Psoas muscle (tissue), 8 donors: ENCODE measurements around the gene GABRP. TPM values are rescaled to one million over a fixed set of nuclear protein-coding genes. Genes with fewer than 3 reads are reported as not detected.
"Not testable (repeated sequence)": the region's sequence is repeated elsewhere in the genome, so short reads cannot be mapped to it uniquely, and the experiment has no call there.

Experiments used
- ATAC-seq, 4 donors: fragments of 200-7000 bp; cut with Tn5 transposase; one replicate each; pipeline ENCODE4 v1.9.1; 2020; ENCODE audit warnings: moderate library complexity in 3 of 4, mild to moderate bottlenecking in 2 of 4
- DNase-seq, 2 donors: peaks; one replicate each; pipeline ENCODE4 v3.0.0-alpha.2; 2020
- H3K27ac ChIP-seq: fragments of 200-600 bp; one replicate; pipeline ENCODE4 v1.8.0; 2022
- H3K27me3 ChIP-seq, 3 donors: fragments of 200-600 bp in 1 of 3; one replicate each; pipeline versions ENCODE4 v1.6.1 to v1.8.0; 2013 to 2022; ENCODE audit warnings: low read length in 2 of 3, mild to moderate bottlenecking in 2 of 3, moderate library complexity in 1 of 3; ENCODE audit not compliant: insufficient read depth in 3 of 3
- H3K36me3 ChIP-seq, 2 donors: fragments of 200-600 bp in 1 of 2; one replicate each; pipeline versions ENCODE4 v1.6.1 to v1.8.0; 2013 to 2022; ENCODE audit warnings: low read depth in 1 of 2, mild to moderate bottlenecking in 1 of 2, moderate library complexity in 1 of 2; ENCODE audit not compliant: insufficient read depth in 1 of 2
- H3K4me1 ChIP-seq: fragments of 200-600 bp; one replicate; pipeline ENCODE4 v1.8.0; 2022
- H3K4me3 ChIP-seq: fragments of 200-600 bp; one replicate; pipeline ENCODE4 v1.8.0; 2022; ENCODE audit warnings: mild to moderate bottlenecking
- H3K9me3 ChIP-seq: fragments of 200-600 bp; one replicate; pipeline ENCODE4 v1.8.0; 2022
- CTCF ChIP-seq: fragments of 200-600 bp; IDR thresholded peaks from one replicate; pipeline ENCODE4 v1.8.0; 2022; ENCODE audit warnings: antibody characterized with exemption
- WGBS, 3 donors: extraction: QIAGEN DNeasy Blood & Tissue Kit; methylation state at CpG; one replicate each; pipeline versions ENCODE4 v1.1.6 to v1.1.7; 2013; 5-methylcytosine and 5-hydroxymethylcytosine counted together
- intact Hi-C, 2 donors: fragments of 100-400 bp; cut with DNase I; formaldehyde crosslinking; loops; one replicate each; pipeline versions ENCODE4 v1.11.0 to v1.14.2; 2022
- polyA plus RNA-seq, 3 donors: library from polyadenylated mRNA; stranded (reverse); fragments of 200-250 nt; gene quantifications; one replicate each; pipeline ENCODE4 v1.2.3, GENCODE V29; 2013
- total RNA-seq, 4 donors: library from RNA; stranded (reverse); fragmentation: NEBNext Ultra II Directional in 2 of 4; extraction: Animal tissue kit (Norgen Biotek cat#: 25700) in 2 of 4; gene quantifications; one replicate each; pipeline versions ENCODE4 v1.2.1 to v1.2.4, GENCODE V29; 2021 to 2023
- donor health status: healthy with polysubstance abuse.
- donor health status: DM: no; HTN: no; CAD: no; lungs with moderate emphysema.
- donor health status: Bipolar disorder and iron deficiency.
- donor health status: healthy.
- donor health status: DM: yes; HTN: yes; CAD: no.
- donor health status: DM: no; HTN: no; CAD: no.
- donor health status: DM: no; HTN: no; CAD: no.
- donor health status: DM: yes; HTN: yes; CAD: no.

The GABRP gene
- total and polyA plus RNA-seq, 7 donors = 0.01 to 0.08 (median 0.04) TPM; not detected in 4

- Histone ChIP-seq H3K4me1 (no peaks in the 10 kb centered on the region), H3K27ac (no peak overlapping the region), H3K27me3 (peaks cover 0 to 10% (median 0%) of the 10 kb centered on the region in 3 donors), H3K4me3 (no peak overlapping the region), H3K9me3 (no peaks in the 10 kb centered on the region), H3K36me3 (no peaks in the 10 kb centered on the region)
- no peak for TF ChIP-seq CTCF
- 35 to 52% (median 48%) methylated on average over 11 of the region's 11 CpGs for WGBS, 3 donors
- intact Hi-C loops = no loop called here
- DNase-seq (no peak), ATAC-seq (no peak)
These were observed 31.9 kb upstream of the GABRP start for GRCh38 chr5:170751631-170752030.

- Histone ChIP-seq H3K4me1 (no peaks in the 10 kb centered on the region), H3K27me3 (peaks cover 0 to 10% (median 0%) of the 10 kb centered on the region in 3 donors), H3K27ac (no peak overlapping the region), H3K36me3 (no peaks in the 10 kb centered on the region), H3K4me3 (no peak overlapping the region), H3K9me3 (no peaks in the 10 kb centered on the region)
- peak in 1 of 4 donors; percentile 27 for ATAC-seq
- no peak for TF ChIP-seq CTCF
- WGBS, 3 donors = 51 to 57% (median 51%) methylated on average over 10 of the region's 10 CpGs
- intact Hi-C loops = no loop called here
- no peak for DNase-seq
These were observed 31.0 kb upstream of the GABRP start for GRCh38 chr5:170752257-170753215.

- no peak overlapping the region for H3K27ac ChIP-seq
- TF ChIP-seq CTCF = no peak
These were observed 30.2 kb upstream of the GABRP start for GRCh38 chr5:170753311-170753710.

GRCh38 chr5:170754508-170754907, 29.0 kb upstream of the GABRP start:
- ATAC-seq, H3K9me3 ChIP-seq, H3K27ac ChIP-seq, H3K4me1 ChIP-seq, H3K4me3 ChIP-seq, H3K27me3 ChIP-seq, intact Hi-C loops, H3K36me3 ChIP-seq, DNase-seq: not testable (repeated sequence)
- 83 to 88% (median 85%) methylated on average over 2 of the region's 2 CpGs for WGBS, 3 donors

More at GRCh38 chr5:170753311-170753710, 30.2 kb upstream of the GABRP start:
- Histone ChIP-seq H3K36me3 (no peaks in the 10 kb centered on the region), H3K27me3 (peaks cover 0 to 10% (median 0%) of the 10 kb centered on the region in 3 donors), H3K9me3 (no peaks in the 10 kb centered on the region), H3K4me1 (no peaks in the 10 kb centered on the region), H3K4me3 (no peak overlapping the region)
- no peak for DNase-seq
- no peak for ATAC-seq
- intact Hi-C loops = no loop called here

GRCh38 chr5:170755679-170756456, 27.7 kb upstream of the GABRP start:
- DNase-seq (no peak), ATAC-seq (no peak)
- no peak overlapping the region for H3K27ac ChIP-seq
- H3K27me3 ChIP-seq = peaks cover 0 to 4% (median 0%) of the 10 kb centered on the region in 3 donors
- intact Hi-C loops = no loop called here
- H3K9me3 ChIP-seq = no peaks in the 10 kb centered on the region
- H3K4me3 ChIP-seq = no peak overlapping the region
- no peaks in the 10 kb centered on the region for H3K4me1 ChIP-seq
- H3K36me3 ChIP-seq = no peaks in the 10 kb centered on the region
- whole genome bisulfite sequencing, 3 donors = 66 to 74% (median 67%) methylated on average over 7 of the region's 7 CpGs
- no peak for TF ChIP-seq CTCF
